RCC 7860 (cell line): ENCODE data around the gene FRMD8.
A peak's percentile ranks its signal among the peaks of the same experiment; 100 is the strongest.
"Not testable (repeated sequence)": the region's sequence is repeated elsewhere in the genome, so short reads cannot be mapped to it uniquely, and the experiment has no call there.

Experiments
- DNase-seq: peaks from one replicate; pipeline ENCODE4 v3.0.0-alpha.2; 2015; ENCODE audit warnings: low spot score
- FAIRE-seq: peaks from 2 replicates; lab custom pipeline; 2012; peaks lifted over from hg19 to GRCh38; lab: Jason Lieb, UNC

Gene FRMD8

DNA sequence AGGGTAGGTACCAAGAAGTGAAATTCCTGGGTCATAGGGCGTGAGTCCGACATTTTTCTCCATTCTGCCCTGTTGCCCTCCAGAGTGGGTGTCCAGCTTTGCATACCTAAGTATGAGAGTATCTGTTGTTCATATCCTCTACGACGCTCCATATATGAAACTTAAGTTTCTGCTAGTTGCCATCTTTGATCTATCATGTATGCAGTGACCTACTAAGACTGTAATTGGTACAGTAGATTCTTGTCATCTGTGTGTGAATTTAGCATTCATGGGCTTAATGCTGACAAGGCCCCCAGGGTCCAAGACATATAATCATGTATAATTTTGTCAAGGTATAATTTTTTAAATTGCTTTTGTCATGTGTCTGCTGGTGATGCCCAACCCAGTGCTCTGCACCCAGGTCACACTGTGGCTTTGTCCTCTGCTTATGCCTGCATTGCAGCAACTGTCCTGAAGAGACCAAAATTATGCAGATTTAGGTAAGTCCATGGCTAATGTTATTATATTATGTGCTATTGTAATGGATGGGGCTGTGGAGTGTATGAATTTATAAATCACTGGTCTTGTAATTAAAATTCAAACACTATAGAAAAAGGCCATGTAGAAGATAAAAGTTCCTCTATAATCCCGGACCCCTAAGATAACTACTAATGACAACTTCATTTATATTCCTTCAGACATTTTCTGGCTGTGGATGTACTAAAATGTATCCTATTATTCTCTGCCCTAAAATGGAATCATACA is 48.4 kb downstream of the FRMD8 start:
- DNase-seq, result no peak

DNA sequence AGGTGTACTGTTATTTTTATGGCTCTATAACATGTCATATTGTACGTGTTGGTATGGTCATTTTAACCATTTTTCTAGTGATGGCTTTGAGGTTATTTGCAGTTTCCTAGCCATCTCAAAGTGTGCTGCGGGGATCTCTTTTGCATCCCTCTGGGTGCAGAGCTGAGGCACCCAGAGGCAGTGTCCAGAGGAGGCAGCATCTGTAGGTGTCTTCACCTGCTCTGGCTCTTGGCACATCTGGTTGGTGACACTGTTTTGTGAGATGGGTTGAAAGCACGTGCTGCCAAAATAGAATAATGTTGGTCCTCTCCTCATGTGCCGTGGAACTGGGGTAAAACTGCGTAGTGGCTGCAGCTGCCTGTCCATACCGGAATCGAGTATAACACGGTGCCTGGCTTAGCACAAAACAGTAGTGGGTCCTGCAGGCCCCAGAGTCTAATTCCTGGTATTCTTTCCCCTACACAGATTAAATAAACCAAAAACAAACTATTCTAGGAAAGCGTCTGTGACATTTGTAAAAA is 49.0 kb downstream of the FRMD8 start:
- no peak for DNase-seq
- no peak for FAIRE-seq

More for the DNA sequence above, 48.4 kb downstream of the FRMD8 start:
- FAIRE-seq, result no peak

DNA sequence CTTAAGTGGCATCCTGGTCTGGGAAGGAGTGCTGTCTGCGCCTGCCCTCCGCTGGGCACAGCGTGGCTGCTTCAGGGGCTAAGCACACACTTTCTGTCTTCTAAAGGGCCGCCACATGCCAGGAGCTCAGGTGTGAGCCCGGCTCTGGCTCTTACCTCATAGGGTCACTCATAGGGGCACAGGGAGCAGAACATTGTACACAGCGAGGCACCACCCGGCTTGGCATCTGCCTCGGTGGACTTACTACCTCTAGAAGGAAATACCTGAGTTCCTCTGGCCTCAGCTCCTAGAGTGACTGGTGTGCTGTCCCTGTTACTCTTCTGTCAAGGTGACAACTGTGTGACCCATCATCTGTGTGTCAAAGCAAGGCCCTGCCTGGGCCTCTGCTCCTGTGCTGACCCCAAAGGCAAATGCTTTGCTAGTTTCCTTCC is 49.6 kb downstream of the FRMD8 start:
- FAIRE-seq, result no peak
- no peak for DNase-seq

DNA sequence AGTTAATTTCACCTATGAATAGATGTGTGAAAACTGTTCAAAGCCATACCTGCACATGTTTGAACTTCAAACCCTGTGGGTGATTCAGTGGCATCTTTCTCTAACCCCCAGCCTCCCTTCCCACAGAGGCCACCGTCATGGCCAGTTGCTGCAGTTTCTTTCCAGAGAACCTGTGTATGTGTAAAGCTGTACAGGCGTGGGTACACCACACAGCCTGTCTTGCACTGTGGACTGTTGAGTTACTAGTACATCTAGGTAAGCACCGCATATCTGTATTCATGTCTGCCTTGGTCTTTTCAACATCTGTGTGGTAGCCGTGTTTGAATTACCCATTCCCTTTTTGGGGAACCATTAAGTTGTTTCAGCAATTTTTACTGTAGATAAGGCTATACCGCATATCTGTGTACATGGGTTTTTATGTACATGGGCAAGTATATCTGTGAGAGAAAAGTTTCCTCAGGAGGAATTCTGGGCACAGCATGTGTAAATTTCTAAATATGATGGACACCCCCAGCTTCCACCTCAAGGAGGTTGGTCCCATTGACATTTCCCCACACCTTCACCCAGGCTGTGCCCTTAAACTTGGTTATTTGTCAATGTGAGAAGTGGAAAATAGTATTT is 50.1 kb downstream of the FRMD8 start:
- no peak for FAIRE-seq
- DNase-seq, result no peak

- no peak for FAIRE-seq
- no peak for DNase-seq
Measured at GRCh38 chr11:65437436-65438227, 51.2 kb downstream of the FRMD8 start.

DNA sequence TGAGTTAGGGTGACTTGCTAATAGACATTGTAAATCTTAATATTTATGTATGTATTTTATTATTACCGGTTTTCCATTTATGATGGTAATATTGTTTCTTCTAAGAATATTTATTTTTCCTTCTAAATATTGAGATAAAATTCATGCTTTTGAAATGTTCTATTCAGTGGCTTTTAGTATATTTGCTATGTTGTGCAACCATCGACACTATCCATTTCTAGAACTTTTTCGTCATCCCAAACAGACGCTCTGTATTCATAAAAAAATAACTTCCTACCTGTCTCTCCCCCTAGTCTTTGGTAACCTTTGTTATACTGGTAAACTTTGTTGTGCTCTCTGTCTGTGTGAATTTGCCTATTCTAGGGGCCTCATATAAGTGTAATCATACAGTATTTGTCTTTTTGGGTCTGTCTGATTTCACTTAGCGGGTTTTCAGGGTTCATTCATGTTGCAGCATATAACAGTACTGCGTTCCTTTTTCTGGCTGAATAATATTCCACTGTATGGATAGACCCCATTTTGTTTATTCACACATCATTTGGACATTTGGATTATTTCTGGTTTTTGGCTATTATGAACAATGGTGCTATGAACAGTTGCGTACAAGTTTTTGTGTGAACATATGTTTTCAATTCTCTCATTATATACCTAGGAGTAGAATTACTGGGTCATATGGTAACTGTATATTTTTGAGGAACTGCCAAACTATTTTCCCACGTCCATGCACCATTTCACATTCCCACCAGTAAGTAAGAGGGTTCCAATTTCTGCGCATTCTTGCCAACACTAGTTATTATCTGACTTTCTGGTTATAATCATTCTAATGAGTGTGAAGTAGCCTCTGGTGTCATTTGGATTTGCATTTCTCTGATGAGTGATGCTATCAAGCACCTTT is 52.1 kb downstream of the FRMD8 start:
- DNase-seq (no peak), FAIRE-seq (no peak)

DNA sequence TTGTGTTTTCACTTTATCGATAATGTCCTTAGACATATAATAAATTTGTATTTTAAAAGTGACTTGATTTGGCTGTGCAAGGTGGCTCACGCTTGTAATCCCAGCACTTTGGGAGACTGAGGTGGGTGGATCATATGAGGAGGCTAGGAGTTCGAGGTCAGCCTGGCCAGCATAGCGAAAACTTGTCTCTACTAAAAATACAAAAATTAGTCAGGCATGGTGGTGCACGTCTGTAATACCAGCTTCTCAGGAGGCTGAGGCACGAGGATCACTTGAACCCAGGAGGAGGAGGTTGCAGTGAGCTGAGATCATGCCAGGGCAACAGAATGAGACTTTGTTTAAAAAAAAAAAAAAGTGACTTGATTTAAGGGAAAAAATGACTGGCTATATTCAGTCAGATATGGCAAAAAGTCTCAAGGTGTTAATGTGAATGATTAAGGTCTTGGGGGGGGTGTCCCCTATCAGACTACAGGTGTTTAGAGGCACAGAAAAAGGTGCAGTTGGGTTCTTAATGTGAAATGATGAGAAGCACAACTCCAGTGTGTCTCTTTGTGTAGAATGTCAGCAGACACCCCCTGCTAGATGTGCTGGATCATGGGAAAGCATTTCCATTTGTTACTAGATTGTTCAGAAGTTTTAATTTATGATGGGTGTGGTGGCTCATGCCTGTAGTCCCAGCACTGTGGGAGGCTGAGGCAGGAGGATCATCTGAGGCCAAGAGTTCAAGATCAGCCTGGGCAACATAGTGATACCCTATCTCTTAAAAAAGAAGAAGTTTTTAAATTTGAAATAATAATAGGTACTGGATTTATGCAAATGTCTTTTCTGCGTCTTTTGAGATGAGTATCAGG is 53.1 kb downstream of the FRMD8 start:
- FAIRE-seq (no peak), DNase-seq (no peak)

- FAIRE-seq, result no peak
Measured at GRCh38 chr11:65440831-65441499, 54.5 kb downstream of the FRMD8 start.

DNA sequence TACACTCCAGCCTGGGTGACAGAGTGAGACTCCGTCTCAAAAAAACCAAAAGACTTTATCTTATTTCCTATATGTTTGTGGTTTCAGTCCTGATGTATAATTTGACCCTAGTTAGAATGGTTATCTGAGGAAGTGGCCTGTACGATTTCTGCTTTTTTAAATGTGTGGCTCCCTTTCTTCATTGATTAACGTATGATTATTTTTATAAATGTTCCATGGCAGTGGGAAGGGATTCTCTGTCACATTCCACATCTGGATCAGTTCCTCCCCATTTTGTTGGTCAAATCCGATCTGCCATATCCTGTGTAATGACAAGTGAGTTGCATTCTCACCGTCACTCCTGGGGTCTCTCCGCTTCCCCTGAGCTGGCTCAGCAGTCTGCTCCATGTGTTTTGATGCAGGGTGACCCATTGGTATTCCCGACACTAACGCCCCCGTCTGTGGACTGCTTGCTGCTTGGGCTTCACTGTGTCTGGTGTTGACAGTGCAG is 56.5 kb downstream of the FRMD8 start:
- DNase-seq (no peak), FAIRE-seq (no peak)

More at GRCh38 chr11:65440831-65441499, 54.5 kb downstream of the FRMD8 start:
- no peak for DNase-seq

GRCh38 chr11:65444314-65445051 is 58.0 kb downstream of the FRMD8 start:
- no peak for DNase-seq
- no peak for FAIRE-seq

GRCh38 chr11:65445101-65445603 is 58.7 kb downstream of the FRMD8 start:
- DNase-seq (peak; percentile 6), FAIRE-seq (no peak)

GRCh38 chr11:65445604-65446445 is 59.4 kb downstream of the FRMD8 start:
- FAIRE-seq (no peak), DNase-seq (peak; percentile 9)

DNA sequence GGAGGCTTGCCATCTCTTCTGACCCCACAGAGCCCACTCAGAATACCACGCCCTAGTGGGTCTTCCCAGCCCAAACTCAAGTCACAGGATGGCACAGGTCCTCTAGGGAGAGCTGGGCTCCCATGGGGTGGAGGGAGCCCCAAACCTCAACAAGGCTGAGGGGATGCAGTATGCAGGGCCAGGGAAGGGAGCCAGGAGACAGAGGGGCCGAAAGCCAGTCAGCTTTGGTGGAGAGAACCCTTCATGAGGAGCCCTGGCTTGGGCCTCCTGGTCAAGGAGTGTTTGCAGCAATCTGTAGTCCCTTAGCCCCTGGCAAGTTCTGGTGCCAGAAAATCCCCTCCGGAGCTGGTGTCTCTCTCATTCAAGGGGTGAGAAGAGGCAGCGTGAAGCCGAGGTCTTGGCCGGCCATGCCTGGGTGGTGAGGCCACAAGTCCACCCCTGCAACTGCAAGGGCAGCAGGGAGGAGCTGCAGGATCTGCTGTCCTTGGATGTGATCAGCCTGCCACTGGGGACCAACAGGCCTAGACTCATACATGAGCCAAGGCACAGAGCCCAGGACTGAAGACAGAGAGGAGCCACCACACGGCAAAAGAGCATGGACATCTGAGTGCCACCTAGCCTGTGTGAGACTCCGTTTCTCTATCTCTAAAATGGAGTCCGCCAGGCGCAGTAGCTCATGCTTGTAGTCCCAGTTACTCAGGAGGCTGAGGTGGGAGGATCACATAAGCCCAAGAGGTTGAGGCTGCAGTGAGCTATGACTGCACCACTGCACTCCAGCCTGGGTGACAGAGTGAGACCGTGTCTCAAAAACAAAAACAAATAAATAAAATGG is 60.2 kb downstream of the FRMD8 start:
- DNase-seq (peak; percentile 21), FAIRE-seq (no peak)

- DNase-seq, result peak; percentile 4
- FAIRE-seq, result no peak
Measured at GRCh38 chr11:65448074-65448417, 61.6 kb downstream of the FRMD8 start.

DNA sequence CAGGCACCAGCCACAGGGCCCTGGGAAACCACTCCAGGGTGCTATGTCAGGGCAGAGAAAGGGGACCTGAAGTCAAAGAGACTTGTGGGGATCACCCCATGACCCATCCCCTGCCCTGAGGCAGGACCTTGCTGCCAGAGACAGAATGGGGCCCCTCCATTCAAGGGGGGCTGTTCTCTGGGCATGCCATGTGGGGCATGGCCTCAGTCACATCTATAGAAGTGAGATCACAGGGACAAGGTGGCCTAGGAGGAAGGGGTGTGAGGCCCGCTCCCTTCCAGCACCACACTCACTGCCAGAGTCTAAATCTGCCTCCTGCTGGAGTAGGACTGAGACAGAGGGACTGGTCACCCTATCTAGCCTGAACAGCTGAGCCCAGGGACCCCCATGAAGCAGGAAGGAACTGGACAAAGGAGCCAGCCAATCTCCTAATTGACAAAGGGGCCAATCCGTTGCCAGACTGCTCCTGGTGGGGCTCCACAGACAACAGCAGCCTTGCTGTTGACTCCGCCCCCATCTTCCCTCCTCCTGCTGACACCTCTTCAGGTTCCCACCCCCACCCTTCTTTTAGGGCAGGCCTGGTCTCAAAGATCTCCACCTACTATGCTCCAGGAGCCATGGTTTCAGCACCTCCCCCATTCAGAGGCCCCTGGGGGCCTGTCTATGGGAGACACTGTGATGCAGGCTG is 62.1 kb downstream of the FRMD8 start:
- FAIRE-seq (no peak), DNase-seq (peak; percentile 10)

DNA sequence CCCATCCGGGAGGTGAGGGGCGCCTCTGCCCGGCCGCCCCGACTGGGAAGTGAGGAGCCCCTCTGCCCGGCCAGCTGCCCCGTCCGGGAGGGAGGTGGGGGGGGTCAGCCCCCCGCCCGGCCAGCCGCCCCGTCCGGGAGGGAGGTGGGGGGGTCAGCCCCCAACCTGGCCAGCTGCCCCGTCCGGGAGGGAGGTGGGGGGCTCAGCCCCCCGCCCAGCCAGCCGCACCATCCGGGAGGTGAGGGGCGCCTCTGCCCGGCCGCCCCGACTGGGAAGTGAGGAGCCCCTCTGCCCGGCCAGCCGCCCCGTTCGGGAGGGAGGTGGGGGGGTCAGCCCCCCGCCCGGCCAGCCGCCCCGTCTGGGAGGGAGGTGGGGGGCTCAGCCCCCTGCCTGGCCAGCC is 64.9 kb downstream of the FRMD8 start:
- FAIRE-seq, DNase-seq: not testable (repeated sequence)
